Thyroid gland (tissue), 4 donors: ENCODE data around the gene MCEMP1.

Experiments
- POLR2A ChIP-seq, 2 donors: fragments of 450-650 bp; IDR thresholded peaks; one replicate each; pipeline ENCODE4 v1.6.1; 2017; ENCODE audit warnings: antibody characterized with exemption in 2 of 2, mild to moderate bottlenecking in 2 of 2, moderate library complexity in 1 of 2
- TF ChIP-seq, protein P1 (sequence below), 6 experiments: fragments of 200-600 bp in 3 of 6; fragments of 450-650 bp in 3 of 6; sonication (generic) in 3 of 6; IDR thresholded peaks; one replicate each; pipeline ENCODE4 v1.5.1; 2016 to 2019; ENCODE audit warnings: antibody characterized with exemption in 6 of 6, mild to moderate bottlenecking in 2 of 6, inconsistent platforms in 1 of 6, moderate library complexity in 1 of 6

DNA sequence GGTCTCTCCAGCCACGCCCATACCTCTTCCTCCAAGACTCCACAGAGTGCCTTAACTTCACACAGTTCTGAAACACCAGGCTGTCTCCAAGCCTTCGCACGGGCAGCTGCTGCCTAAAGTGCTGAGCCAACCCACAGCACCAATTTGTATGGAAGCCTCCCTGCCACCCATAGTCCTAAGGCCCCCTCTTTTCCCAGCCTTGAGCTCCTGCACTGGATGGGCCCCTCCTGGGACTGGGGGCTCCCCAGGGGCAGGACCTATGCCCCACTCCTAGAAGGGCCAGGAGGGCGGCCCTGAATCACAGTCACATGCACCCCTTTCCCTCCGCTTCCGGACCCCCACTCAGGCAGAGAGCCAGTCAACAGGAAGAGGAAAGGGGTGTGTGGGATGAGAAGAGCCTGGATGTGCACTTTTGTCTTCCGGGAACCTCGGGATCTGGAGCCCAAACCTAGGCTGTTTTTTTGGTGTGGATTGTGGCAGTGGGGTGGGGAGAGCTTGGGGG is 30.1 kb downstream of the MCEMP1 start:
- TF ChIP-seq, protein P1, sequence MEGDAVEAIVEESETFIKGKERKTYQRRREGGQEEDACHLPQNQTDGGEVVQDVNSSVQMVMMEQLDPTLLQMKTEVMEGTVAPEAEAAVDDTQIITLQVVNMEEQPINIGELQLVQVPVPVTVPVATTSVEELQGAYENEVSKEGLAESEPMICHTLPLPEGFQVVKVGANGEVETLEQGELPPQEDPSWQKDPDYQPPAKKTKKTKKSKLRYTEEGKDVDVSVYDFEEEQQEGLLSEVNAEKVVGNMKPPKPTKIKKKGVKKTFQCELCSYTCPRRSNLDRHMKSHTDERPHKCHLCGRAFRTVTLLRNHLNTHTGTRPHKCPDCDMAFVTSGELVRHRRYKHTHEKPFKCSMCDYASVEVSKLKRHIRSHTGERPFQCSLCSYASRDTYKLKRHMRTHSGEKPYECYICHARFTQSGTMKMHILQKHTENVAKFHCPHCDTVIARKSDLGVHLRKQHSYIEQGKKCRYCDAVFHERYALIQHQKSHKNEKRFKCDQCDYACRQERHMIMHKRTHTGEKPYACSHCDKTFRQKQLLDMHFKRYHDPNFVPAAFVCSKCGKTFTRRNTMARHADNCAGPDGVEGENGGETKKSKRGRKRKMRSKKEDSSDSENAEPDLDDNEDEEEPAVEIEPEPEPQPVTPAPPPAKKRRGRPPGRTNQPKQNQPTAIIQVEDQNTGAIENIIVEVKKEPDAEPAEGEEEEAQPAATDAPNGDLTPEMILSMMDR (IDR thresholded peaks at IDR 0.05) = no peak
- no peak for TF ChIP-seq POLR2A (IDR thresholded peaks at IDR 0.05)
